ENCODE results near the gene ABI1. TPM values are rescaled to one million over a fixed set of nuclear protein-coding genes. Genes with fewer than 3 reads are reported as not detected.
"Not testable (repeated sequence)": the region's sequence is repeated elsewhere in the genome, so short reads cannot be mapped to it uniquely, and the experiment has no call there.

Gene ABI1
- total RNA-seq, 1 experiment from 2014 or later = 49.6 TPM

DNA sequence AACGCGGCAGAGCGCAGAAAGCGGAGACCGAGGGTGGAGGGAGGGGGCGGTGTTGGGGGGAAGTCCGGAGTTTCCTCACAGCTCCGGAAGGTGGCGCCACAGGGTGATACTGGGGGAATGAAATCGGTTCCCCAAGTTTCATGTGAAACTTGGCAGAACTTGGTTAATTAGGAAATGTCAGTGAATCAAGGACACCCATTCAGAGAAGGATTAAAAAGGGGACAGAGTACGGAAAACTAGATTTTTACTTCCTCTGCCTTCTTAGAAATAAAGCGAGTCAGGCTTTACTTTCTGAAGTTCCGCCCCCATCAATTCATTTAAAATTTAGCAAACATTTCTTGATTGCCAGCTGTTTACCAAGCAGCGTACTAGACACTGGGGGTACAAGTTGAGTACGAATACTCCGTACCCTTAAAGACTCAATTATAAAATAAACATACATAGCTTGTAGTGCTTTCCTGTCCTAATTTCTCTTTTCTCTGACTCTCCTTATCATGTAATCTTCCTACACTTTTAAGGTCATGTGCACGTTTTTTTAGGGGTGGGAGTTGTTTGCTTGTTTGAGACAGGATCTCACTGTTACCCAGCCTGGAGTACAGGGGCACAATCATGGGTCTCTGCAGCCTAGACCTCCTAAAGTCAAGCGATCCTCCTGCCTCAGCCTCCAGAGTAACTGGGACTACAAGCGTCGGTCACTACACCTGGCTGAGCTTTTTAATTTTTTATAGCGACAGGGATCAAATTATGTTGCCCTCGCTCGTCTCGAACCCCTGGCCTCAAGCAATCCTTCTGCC, 644 bp upstream of the ABI1 start:
- Histone ChIP-seq H3K27me3 (peaks cover 5% of the 10 kb centered on the region; the same call in 1 of the 2 replicates), H3K4me3 (peak overlapping the region; percentile 27), H3K36me3 (no peaks in the 10 kb centered on the region), H3K27ac (no peak overlapping the region), H3K9me3 (replicated peaks) (no peaks in the 10 kb centered on the region), H3K4me1 (peaks cover 6% of the 10 kb centered on the region; the same call in 1 of the 2 replicates)
- DNase-seq = no peak

DNA sequence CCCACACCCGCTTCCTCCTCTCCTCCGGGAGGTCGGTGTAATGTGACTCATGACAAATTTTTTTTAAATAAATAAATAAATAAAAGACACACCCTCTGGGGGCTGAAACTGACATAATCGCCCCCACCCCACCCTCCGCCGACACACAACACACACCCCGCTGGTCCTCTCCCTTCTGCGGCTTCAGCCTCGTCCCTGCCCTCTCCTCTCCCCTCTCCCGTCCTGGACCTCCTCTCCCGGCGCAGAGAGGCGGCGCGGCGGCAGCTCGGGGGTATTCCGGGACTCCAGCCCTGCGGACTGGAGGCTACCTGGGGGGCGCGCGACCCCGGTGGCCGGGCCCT, 686 bp downstream of the ABI1 start:
- DNase-seq = peak; percentile 73 to 76
- Histone ChIP-seq H3K4me3 (peak overlapping the region; percentile 97), H3K27me3 (no peaks in the 10 kb centered on the region), H3K9me3 (replicated peaks) (no peaks in the 10 kb centered on the region), H3K4me1 (peaks cover 6% of the 10 kb centered on the region; the same call in 1 of the 2 replicates), H3K36me3 (no peaks in the 10 kb centered on the region), H3K27ac (peak overlapping the region; percentile 55)

- Histone ChIP-seq H3K4me1 (peaks cover 6% of the 10 kb centered on the region; the same call in 1 of the 2 replicates), H3K4me3 (peak overlapping the region; percentile 97), H3K9me3 (replicated peaks) (no peaks in the 10 kb centered on the region), H3K36me3 (no peaks in the 10 kb centered on the region), H3K27me3 (no peaks in the 10 kb centered on the region), H3K27ac (peak overlapping the region; percentile 55)
- DNase-seq = peak in 1 of 2 experiments; percentile 14
Observed at GRCh38 chr10:26859241-26860101, 1.3 kb downstream of the ABI1 start.

- Histone ChIP-seq H3K9me3 (replicated peaks) (no peaks in the 10 kb centered on the region), H3K27me3 (no peaks in the 10 kb centered on the region), H3K4me1 (peaks cover 6% of the 10 kb centered on the region; the same call in 1 of the 2 replicates), H3K27ac (no peak overlapping the region), H3K4me3 (peak overlapping the region; percentile 97), H3K36me3 (no peaks in the 10 kb centered on the region)
- no peak for DNase-seq
Observed at GRCh38 chr10:26858707-26859034, 2.1 kb downstream of the ABI1 start.

DNA sequence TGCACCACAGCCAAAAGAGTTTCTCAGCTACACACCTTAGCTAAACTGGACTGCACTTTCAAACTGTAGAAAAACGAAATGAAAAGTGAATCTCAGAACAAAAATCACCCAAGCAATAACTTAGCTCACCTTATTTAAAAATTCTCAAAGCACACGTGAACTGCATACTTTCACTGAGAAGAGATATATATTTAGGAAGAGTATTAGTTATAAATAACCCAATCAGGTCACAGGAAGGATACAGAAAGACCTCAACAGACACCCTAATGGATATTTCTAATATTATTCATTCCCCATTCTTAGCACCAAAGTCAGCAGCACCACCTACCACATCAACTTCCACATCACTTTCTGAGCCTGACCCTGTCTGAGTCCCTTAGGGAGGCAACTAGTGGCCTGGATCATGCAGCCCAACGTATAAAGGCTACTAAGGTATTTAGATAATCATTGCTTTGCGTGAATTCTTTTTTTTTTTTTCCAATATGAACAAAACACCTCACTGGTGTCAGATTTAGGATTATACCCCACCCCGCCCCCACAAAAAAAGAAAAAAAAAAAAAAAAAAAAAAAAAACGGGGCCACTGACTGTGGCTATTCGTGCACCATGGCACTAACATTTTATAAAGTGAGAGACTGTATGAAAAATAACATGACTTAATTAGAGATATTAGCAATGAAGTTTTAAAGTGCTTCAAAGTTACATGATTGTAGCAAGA, 2.6 kb downstream of the ABI1 start:
- Histone ChIP-seq H3K4me3 (no peak overlapping the region), H3K9me3 (replicated peaks) (no peaks in the 10 kb centered on the region), H3K4me1 (peaks cover 6% of the 10 kb centered on the region; the same call in 1 of the 2 replicates), H3K36me3 (no peaks in the 10 kb centered on the region), H3K27ac (no peak overlapping the region), H3K27me3 (no peaks in the 10 kb centered on the region)
- DNase-seq = peak in 1 of 2 experiments; percentile 20

DNA sequence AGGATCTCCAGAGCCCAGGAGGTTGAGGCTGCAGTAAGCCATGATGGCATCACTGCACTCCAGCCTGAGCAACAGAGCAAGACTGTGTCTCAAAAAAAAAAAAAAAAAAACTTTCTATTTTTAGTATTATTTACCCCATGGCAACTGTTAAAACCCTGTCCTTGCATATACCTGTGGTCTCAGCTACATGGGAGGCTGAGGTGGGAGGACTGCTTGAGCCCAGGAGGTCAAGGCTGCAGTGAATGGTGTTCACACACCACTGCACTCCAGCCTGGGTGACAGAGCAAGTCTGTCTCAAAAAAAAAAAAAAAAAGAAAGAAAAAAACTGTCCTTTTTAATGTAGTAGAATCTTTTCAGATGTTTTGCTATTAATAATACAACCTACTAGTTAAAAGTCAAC, 3.2 kb downstream of the ABI1 start:
- H3K4me1 ChIP-seq; H3K4me3 ChIP-seq; H3K27ac ChIP-seq; H3K27me3 ChIP-seq; H3K36me3 ChIP-seq; DNase-seq; H3K9me3 ChIP-seq (replicated peaks): not testable (repeated sequence)

- DNase-seq = no peak
- Histone ChIP-seq H3K4me3 (no peak overlapping the region), H3K36me3 (no peaks in the 10 kb centered on the region), H3K27ac (no peak overlapping the region), H3K9me3 (replicated peaks) (no peaks in the 10 kb centered on the region), H3K4me1 (0 out of 2 replicates have a peak, but pooled peaks cover 3% of the 10 kb centered on the region), H3K27me3 (no peaks in the 10 kb centered on the region)
Observed at GRCh38 chr10:26855186-26855585, 5.6 kb downstream of the ABI1 start.

- no peak overlapping the region for H3K4me3 ChIP-seq
- 0 out of 2 replicates have a peak, but pooled peaks cover 3% of the 10 kb centered on the region for H3K4me1 ChIP-seq
- DNase-seq = no peak
- no peak overlapping the region for H3K27ac ChIP-seq
- no peaks in the 10 kb centered on the region for H3K9me3 ChIP-seq (replicated peaks)
- H3K27me3 ChIP-seq = no peaks in the 10 kb centered on the region
- 0 out of 2 replicates have a peak, but pooled peaks cover 1% of the 10 kb centered on the region for H3K36me3 ChIP-seq
Observed at GRCh38 chr10:26854524-26854923, 6.2 kb downstream of the ABI1 start.

DNA sequence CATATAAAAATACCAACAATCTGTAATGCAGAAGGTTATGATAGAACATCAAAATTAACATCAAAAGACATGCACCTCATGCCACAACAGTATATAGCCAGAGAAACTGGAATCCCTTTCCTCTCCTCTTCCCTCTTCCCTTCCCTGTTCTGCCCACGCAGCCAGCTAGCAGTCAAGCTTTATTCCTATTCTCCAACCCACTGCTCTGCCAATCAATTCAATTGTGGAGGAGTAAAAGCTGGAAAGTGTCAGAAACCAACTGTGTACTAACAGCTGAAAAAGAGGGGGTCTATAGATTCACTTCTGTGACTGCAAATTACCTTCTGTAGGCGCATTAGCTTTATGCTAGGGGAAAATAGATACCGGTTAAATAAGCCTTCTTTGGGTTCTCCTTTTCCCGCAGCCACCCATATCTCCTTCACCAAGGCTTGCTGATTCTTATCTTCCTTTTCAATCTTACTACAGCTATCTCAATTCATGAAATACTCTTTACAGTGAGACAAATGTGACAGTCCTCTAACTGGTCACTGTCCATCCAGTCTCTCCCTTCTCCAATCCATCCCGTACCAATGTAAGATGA, 16.3 kb downstream of the ABI1 start:
- Histone ChIP-seq H3K4me1 (no peaks in the 10 kb centered on the region), H3K27ac (no peak overlapping the region), H3K4me3 (no peak overlapping the region), H3K9me3 (replicated peaks) (peaks cover 3% of the 10 kb centered on the region; the same call in 1 of the 2 replicates), H3K36me3 (0 out of 2 replicates have a peak, but pooled peaks cover under 1% of the 10 kb centered on the region), H3K27me3 (no peaks in the 10 kb centered on the region)
- no peak for DNase-seq

- no peak overlapping the region for H3K4me3 ChIP-seq
- no peak for DNase-seq
- no peaks in the 10 kb centered on the region for H3K36me3 ChIP-seq
- H3K4me1 ChIP-seq = no peaks in the 10 kb centered on the region
- H3K27me3 ChIP-seq = no peaks in the 10 kb centered on the region
- H3K27ac ChIP-seq = no peak overlapping the region
- peaks cover 3% of the 10 kb centered on the region; the same call in 1 of the 2 replicates for H3K9me3 ChIP-seq (replicated peaks)
Observed at GRCh38 chr10:26843736-26844135, 17.0 kb downstream of the ABI1 start.

DNA sequence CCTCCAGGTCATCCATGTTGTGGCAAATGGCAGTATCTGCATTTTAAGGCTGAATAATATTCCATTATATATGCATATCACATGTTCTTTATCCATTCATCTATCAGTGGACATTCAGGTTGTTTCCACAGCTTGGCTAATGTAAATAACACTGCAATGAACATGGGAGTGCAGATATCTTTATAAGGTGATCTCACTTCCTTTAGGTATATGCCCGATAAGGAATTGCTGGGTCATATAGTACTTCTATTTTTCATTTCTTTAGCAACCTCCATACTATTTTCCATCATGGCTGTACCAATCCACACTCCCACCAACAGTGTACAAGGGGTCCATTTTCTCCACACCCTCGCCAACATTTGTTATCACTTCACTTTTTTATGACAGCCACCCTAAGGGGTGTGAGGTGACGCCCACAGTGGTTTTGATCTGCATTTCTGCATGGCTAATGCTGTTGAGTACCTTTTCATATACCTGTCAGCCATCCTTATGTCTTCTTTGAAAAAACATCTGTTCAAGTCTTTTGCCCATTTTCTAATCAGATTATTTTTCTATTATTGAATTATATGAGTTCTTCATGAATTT, 18.9 kb downstream of the ABI1 start:
- DNase-seq = no peak
- Histone ChIP-seq H3K36me3 (no peaks in the 10 kb centered on the region), H3K4me1 (no peaks in the 10 kb centered on the region), H3K27me3 (no peaks in the 10 kb centered on the region), H3K4me3 (no peak overlapping the region), H3K27ac (no peak overlapping the region), H3K9me3 (replicated peaks) (peaks cover 3% of the 10 kb centered on the region; the same call in 1 of the 2 replicates)

- no peaks in the 10 kb centered on the region for H3K27me3 ChIP-seq
- H3K36me3 ChIP-seq = no peaks in the 10 kb centered on the region
- DNase-seq = no peak
- no peak overlapping the region for H3K4me3 ChIP-seq
- H3K27ac ChIP-seq = no peak overlapping the region
- peaks cover 3% of the 10 kb centered on the region; the same call in 1 of the 2 replicates for H3K9me3 ChIP-seq (replicated peaks)
- H3K4me1 ChIP-seq = no peaks in the 10 kb centered on the region
Observed at GRCh38 chr10:26840938-26841732, 19.6 kb downstream of the ABI1 start.

DNA sequence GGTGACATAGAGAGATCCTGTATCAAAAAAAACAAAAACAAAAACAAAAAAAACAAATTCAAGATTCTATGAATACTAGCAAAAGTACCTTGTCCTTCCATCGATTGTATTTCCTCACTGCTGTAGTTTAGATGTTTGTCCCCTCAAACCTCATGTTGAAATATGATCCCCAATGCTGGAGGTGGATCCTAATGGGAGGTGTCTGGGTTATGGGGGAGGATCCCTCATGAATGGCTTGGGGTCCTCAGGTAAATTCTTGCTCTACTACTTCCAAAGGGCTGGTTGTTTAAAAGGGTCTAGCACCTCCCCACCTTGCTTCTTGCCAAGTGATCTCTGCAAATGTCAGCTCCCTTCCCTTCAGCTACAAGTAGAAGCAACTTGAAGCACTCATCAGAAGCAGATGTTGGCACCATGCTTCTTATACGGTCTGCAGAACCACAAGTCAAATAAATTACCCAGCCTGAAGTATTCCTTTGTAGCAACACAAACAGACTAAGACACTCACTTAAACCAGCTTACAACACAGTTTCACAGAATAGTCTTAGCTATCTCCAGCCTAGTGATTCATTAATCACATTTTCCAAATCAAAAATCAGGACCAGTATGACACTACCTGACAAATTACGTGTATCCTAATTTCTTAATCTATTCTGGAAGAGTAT, 20.7 kb downstream of the ABI1 start:
- H3K27ac ChIP-seq = no peak overlapping the region
- DNase-seq = no peak
- no peaks in the 10 kb centered on the region for H3K27me3 ChIP-seq
- no peaks in the 10 kb centered on the region for H3K4me1 ChIP-seq
- H3K4me3 ChIP-seq = no peak overlapping the region
- H3K36me3 ChIP-seq = no peaks in the 10 kb centered on the region
- H3K9me3 ChIP-seq (replicated peaks) = peaks cover 3% of the 10 kb centered on the region; the same call in 1 of the 2 replicates
